Left lobe of liver (tissue), 2 donors: Measurements from ENCODE around the gene ASB1. TPM values are rescaled to one million over a fixed set of nuclear protein-coding genes. Genes with fewer than 3 reads are reported as not detected.
A peak's percentile ranks its signal among the peaks of the same experiment; 100 is the strongest.

ENCODE experiments used
- ATAC-seq: fragments of 200-7000 bp; cut with Tn5 transposase; one replicate; pipeline ENCODE4 v1.9.1; 2020; ENCODE audit warnings: mild to moderate bottlenecking, moderate library complexity
- DNase-seq: peaks from one replicate; pipeline ENCODE4 v3.0.0-alpha.2; 2020; ENCODE audit warnings: low spot score
- total RNA-seq: library from RNA; stranded (reverse); gene quantifications from one replicate; pipeline ENCODE4 v1.2.1, GENCODE V29; 2021
- donor health status: DM: no; HTN: no; CAD: no; lungs with moderate emphysema.
- donor health status: DM: no; HTN: yes; CAD: no.

ASB1 gene
- total RNA-seq, 1 donor from 2014 or later: 10.0 TPM

GRCh38 chr2:238464389-238464788 lies 37.7 kb downstream of the ASB1 start:
- DNase-seq (no peak), ATAC-seq (no peak)

GRCh38 chr2:238465487-238466242 lies 38.9 kb downstream of the ASB1 start:
- no peak for DNase-seq
- ATAC-seq: no peak

- DNase-seq (no peak), ATAC-seq (no peak)
Measured at GRCh38 chr2:238466243-238466756, 39.6 kb downstream of the ASB1 start.

- DNase-seq: no peak
- no peak for ATAC-seq
Measured at GRCh38 chr2:238467062-238467461, 40.3 kb downstream of the ASB1 start.

GRCh38 chr2:238467792-238468191 lies 41.1 kb downstream of the ASB1 start:
- no peak for DNase-seq
- ATAC-seq: no peak

DNA sequence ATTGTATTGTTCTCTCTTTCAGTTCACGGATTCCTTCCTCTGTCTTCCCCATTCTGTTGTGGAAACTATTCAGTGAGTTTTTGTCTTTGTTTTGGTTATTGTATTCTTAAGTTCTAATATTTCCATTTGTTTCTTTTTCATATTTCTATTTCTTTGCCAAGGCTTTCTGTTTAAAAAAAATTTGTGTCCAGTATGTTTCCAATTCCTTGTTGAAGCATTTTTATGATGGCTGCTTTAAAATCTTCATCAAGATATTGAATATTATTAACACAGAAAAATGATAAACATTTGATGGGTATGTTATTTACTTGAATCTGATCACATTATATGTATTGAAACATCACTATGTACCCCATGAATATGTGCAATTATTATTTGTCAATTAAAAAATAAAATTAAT lies 42.4 kb downstream of the ASB1 start:
- ATAC-seq: no peak
- no peak for DNase-seq

DNA sequence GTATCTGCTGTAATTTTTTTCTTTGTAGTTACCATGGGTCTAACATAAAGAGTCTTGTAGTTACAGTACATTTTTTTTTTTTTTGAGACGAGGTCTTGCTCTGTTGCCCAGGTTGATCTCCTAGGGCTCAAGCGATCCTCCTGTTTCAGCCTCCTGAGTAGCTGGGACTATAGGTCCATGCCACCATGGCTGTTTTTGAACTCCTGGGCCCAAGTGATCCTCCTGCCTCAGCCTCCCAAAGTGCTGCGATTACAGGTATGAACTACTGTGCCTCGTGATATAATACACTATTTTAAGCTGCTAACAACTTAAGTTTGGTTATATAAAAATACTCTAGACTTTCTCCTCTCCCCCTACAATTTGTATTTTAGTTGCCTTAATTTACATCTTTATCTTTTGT lies 46.3 kb downstream of the ASB1 start:
- DNase-seq (no peak), ATAC-seq (no peak)

DNA sequence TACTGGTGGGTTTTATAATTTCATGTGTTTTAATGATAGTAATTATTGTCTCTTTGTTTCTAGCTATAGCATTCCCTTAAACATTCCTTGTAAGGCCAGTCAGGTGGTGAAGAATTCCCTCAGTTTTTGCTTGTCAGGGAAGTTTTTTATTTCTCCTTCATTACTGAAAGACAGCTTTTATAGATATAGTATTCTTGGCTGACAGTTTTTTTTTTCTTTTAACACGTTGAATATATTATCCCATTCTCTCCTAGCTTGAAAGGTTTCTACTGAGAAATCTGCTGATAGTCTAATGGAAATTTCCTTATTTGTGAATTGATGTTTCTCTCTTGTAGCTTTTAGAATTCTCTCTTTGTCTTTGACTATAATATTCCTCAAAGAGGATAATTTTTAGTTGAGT lies 46.8 kb downstream of the ASB1 start:
- no peak for ATAC-seq
- DNase-seq: no peak

GRCh38 chr2:238475034-238475433 lies 48.3 kb downstream of the ASB1 start:
- DNase-seq: no peak
- ATAC-seq: no peak

DNA sequence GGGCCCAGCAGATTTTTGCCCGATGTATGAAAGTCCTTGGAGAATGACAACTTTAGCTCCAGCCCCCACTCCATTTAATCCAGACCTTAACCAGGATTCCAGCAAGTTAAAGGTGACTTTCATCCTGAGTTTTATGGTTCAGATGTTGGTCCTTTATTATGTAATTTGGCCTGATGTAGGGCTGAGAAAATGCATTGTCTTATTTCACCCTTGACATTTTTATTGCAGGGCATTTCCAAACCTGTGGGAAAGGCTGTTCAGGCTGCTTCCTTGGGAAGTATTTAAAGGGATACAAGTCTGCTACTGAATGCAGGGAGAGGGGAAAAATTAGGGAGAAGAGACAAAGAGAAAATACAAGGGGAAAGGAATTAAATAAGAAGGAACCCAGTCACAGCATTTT lies 48.8 kb downstream of the ASB1 start:
- DNase-seq (no peak), ATAC-seq (no peak)

- no peak for ATAC-seq
- DNase-seq: no peak
Measured at GRCh38 chr2:238476258-238476657, 49.5 kb downstream of the ASB1 start.

GRCh38 chr2:238478216-238478615 lies 51.5 kb downstream of the ASB1 start:
- DNase-seq: no peak

GRCh38 chr2:238479847-238480246 lies 53.1 kb downstream of the ASB1 start:
- ATAC-seq: no peak
- DNase-seq: no peak

More at GRCh38 chr2:238478216-238478615, 51.5 kb downstream of the ASB1 start:
- no peak for ATAC-seq

- ATAC-seq (no peak), DNase-seq (no peak)
Measured at GRCh38 chr2:238483021-238483420, 56.3 kb downstream of the ASB1 start.

DNA sequence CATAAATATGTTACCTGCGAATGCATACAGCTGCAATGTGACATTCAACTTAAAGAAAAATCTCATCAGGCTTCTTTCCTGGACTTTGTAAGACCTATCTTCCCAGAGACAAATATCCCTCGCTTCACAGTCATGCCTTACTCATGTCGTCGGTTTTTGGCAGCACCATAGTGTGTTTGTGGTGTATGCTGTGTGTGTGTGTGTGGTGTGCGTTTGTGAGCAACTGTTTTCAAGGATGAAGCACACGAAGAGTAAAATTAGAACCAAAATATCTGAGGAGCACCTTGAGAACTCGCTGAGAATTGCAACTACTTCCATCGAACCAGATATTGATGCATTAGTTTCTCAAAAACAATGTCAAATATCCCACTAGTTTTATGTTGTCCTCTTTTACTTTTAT lies 56.9 kb downstream of the ASB1 start:
- DNase-seq (peak; percentile 2), ATAC-seq (no peak)

GRCh38 chr2:238484522-238485452 lies 58.1 kb downstream of the ASB1 start:
- DNase-seq (peak; percentile 16), ATAC-seq (no peak)

DNA sequence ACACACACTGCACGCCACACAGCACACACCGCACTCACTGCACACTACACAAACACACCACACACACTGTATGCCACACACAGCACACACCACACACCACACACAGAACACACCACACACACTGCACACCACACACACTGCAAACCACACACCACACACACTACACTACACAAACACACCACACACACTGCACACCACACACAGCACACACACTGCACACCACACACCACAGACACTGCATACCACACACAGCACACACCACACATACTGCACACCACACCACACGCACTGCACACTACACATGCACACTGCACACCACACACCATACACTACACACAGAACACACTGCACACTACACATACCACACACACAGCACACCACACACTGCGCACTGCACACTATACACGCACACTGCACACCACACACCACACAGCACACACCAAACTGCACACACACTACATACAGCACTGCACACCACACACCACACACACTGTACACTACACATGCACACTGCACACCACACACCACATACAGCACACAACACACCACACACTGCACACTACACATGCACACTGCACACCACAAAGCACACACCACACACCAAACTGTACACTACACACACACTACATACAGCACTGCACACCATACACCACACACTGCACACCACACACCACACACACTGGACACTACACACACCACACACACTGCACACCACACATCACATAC lies 59.6 kb downstream of the ASB1 start:
- ATAC-seq (no peak), DNase-seq (no peak)

GRCh38 chr2:238487134-238487533 lies 60.4 kb downstream of the ASB1 start:
- peak; percentile 39 for DNase-seq
- ATAC-seq: no peak

- ATAC-seq: no peak
- DNase-seq: peak; percentile 31
Measured at GRCh38 chr2:238487652-238488346, 61.1 kb downstream of the ASB1 start.

DNA sequence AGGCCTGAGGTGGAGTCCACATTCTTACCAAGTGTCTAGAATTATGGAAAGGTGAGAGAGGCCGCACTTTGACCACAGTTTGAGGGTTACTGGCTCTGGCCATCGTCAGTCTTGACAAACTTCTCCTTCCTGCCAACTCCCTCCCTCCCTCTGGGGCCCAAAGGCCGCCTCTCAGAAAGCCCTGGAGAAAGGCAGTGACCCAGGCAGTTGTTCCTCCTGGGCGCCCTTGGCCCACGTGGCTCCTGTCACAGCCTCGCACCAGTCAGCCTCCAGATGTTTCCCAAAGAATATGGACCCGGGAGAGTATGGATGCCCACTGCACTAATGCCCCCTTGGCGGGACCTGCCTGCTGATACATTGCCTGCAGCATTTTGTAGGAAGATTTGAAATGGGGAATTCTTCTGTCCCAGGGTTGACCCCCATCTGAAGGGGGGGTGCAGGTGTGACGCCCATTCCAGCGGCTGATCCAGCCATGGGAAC lies 61.7 kb downstream of the ASB1 start:
- DNase-seq (peak; percentile 19), ATAC-seq (no peak)
